Lower leg skin (tissue), 3 donors: ENCODE data around the gene TLK1.
"Not testable (repeated sequence)": the region's sequence is repeated elsewhere in the genome, so short reads cannot be mapped to it uniquely, and the experiment has no call there.

Experiments
- POLR2A ChIP-seq, 2 donors: fragments of 450-650 bp; IDR thresholded peaks; one replicate each; pipeline ENCODE4 v1.6.1; 2016 to 2017; ENCODE audit warnings: antibody characterized with exemption in 2 of 2, mild to moderate bottlenecking in 1 of 2, moderate library complexity in 1 of 2
- TF ChIP-seq, protein P1 (sequence below), 3 donors: fragments of 450-650 bp; IDR thresholded peaks; one replicate each; pipeline ENCODE4 v1.5.1; 2016; ENCODE audit warnings: antibody characterized with exemption in 3 of 3, mild to moderate bottlenecking in 3 of 3, moderate library complexity in 2 of 3

DNA sequence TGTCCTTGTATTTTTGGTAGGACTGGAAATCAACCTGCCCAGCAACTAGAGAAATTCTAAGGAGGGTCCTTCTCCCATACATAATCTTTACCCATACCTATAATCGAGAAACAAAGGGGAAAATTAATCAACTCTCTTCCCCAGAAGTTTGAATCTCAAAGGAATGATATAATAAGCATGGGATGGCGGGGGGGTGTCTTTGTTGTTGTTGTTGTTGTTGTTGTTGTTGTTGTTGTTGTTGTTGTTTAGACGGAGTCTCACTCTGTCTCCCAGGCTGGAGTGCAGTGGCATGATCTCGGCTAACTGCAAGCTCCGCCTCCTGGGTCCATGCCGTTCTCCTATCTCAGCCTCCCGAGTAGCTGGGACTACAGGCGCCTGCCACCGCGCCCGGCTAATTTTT, 69.2 kb downstream of the TLK1 start:
- TF ChIP-seq, protein P1, sequence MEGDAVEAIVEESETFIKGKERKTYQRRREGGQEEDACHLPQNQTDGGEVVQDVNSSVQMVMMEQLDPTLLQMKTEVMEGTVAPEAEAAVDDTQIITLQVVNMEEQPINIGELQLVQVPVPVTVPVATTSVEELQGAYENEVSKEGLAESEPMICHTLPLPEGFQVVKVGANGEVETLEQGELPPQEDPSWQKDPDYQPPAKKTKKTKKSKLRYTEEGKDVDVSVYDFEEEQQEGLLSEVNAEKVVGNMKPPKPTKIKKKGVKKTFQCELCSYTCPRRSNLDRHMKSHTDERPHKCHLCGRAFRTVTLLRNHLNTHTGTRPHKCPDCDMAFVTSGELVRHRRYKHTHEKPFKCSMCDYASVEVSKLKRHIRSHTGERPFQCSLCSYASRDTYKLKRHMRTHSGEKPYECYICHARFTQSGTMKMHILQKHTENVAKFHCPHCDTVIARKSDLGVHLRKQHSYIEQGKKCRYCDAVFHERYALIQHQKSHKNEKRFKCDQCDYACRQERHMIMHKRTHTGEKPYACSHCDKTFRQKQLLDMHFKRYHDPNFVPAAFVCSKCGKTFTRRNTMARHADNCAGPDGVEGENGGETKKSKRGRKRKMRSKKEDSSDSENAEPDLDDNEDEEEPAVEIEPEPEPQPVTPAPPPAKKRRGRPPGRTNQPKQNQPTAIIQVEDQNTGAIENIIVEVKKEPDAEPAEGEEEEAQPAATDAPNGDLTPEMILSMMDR (IDR thresholded peaks at IDR 0.05): not testable (repeated sequence)
- TF ChIP-seq POLR2A (IDR thresholded peaks at IDR 0.05): not testable (repeated sequence)
